GM10248 (cell line): ENCODE data around the gene PLEKHA7.

Experiments
- CTCF ChIA-PET: fragments of 300-600 bp; sonication (Branson Sonifier 250); formaldehyde crosslinking; extraction: SDS; loops from one replicate; lab custom pipeline; 2021; ENCODE audit warnings: antibody characterized with exemption; lab: Yijun Ruan, JAX
- POLR2A ChIA-PET: fragments of 350-650 bp; sonication (Branson Sonifier 250); formaldehyde crosslinking; extraction: SDS; loops from one replicate; lab custom pipeline; 2020; ENCODE audit warnings: antibody characterized with exemption; lab: Yijun Ruan, JAX
- DNase-seq: peaks from one replicate; pipeline ENCODE4 v3.0.0; 2012; ENCODE audit errors: extremely low spot score
- CTCF ChIP-seq: IDR thresholded peaks from 2 replicates; pipeline ENCODE4 v1.5.1; 2012; ENCODE audit warnings: mild to moderate bottlenecking, low read depth; ENCODE audit errors: extremely low read depth, missing control alignments, control extremely low read depth

PLEKHA7 gene

GRCh38 chr11:16853859-16854258 lies 160.4 kb downstream of the PLEKHA7 start:
- no peak for TF ChIP-seq CTCF
- ChIA-PET POLR2A (no interaction called here), CTCF (interaction anchor here (1.1 to 1.2 kb wide), 2 partner anchors 16 to 27 kb away, joined by 3 read pairs; no protein-coding TSS in a partner anchor)
- no peak for DNase-seq

- no peak for DNase-seq
- CTCF ChIA-PET: interaction anchor here (1.1 kb wide), 1 partner anchor 17 kb away, joined by 3 read pairs; no protein-coding TSS in a partner anchor
- no peak for TF ChIP-seq CTCF
- POLR2A ChIA-PET: no interaction called here
Observed at GRCh38 chr11:16853266-16853665, 160.9 kb downstream of the PLEKHA7 start.

GRCh38 chr11:16846305-16846704 lies 167.9 kb downstream of the PLEKHA7 start:
- POLR2A ChIA-PET: no interaction called here
- CTCF ChIA-PET: no interaction called here
- no peak for DNase-seq
- TF ChIP-seq CTCF: no peak

GRCh38 chr11:16844268-16844771 lies 169.9 kb downstream of the PLEKHA7 start:
- DNase-seq: no peak
- POLR2A ChIA-PET: no interaction called here
- TF ChIP-seq CTCF: no peak
- CTCF ChIA-PET: interaction anchor here (1.1 to 1.6 kb wide), 2 partner anchors 17 to 24 kb away, joined by 3 to 5 read pairs; no protein-coding TSS in a partner anchor

GRCh38 chr11:16843294-16843693 lies 170.9 kb downstream of the PLEKHA7 start:
- CTCF ChIA-PET: interaction anchor here (1.9 kb wide), 1 partner anchor 23 kb away, joined by 8 read pairs; no protein-coding TSS in a partner anchor
- no peak for DNase-seq
- no peak for TF ChIP-seq CTCF
- POLR2A ChIA-PET: no interaction called here

GRCh38 chr11:16841984-16842383 lies 172.2 kb downstream of the PLEKHA7 start:
- ChIA-PET CTCF (interaction anchor here (1.0 to 1.9 kb wide), 2 partner anchors 22 to 53 kb away, joined by 3 to 8 read pairs; no protein-coding TSS in a partner anchor), POLR2A (no interaction called here)
- no peak for DNase-seq
- TF ChIP-seq CTCF: no peak

GRCh38 chr11:16841481-16841880 lies 172.7 kb downstream of the PLEKHA7 start:
- TF ChIP-seq CTCF: no peak
- ChIA-PET CTCF (interaction anchor here (1.0 to 1.9 kb wide), 2 partner anchors 21 to 52 kb away, joined by 3 to 8 read pairs; no protein-coding TSS in a partner anchor), POLR2A (no interaction called here)
- no peak for DNase-seq
